Activated naive CD4-positive, alpha-beta T cell treated with anti-CD3 and anti-CD28 coated beads, Interleukin-2, amount 50 U/mL, for 24 hours (primary cell): ENCODE results near the gene EPS8L2.
A peak's percentile ranks its signal among the peaks of the same experiment; 100 is the strongest.

ENCODE experiments used
- H3K27ac Mint-ChIP-seq: one replicate; pipeline ENCODE4 v1.8.0; 2021; ENCODE audit warnings: mild to moderate bottlenecking, mixed read lengths
- H3K27me3 Mint-ChIP-seq: one replicate; pipeline ENCODE4 v1.8.0; 2021; ENCODE audit warnings: mixed read lengths
- H3K36me3 Mint-ChIP-seq: one replicate; pipeline ENCODE4 v1.8.0; 2021; ENCODE audit warnings: mixed read lengths
- H3K4me1 Mint-ChIP-seq: one replicate; pipeline ENCODE4 v1.8.0; 2021; ENCODE audit warnings: mixed read lengths
- H3K4me3 Mint-ChIP-seq: one replicate; pipeline ENCODE4 v1.8.0; 2021; ENCODE audit warnings: mild to moderate bottlenecking, mixed read lengths
- H3K9me3 Mint-ChIP-seq: one replicate; pipeline ENCODE4 v1.8.0; 2021; ENCODE audit warnings: mixed read lengths

Gene EPS8L2

GRCh38 chr11:747158-748006 is 41.4 kb downstream of the EPS8L2 start, which contains the start of gene TALDO1:
TALDO1 (plus strand) TSS chr11:747464; CDS start chr11:747482, 18 bp downstream.
- Mint-ChIP-seq H3K27me3 (no peaks in the 10 kb centered on the region), H3K36me3 (no peaks in the 10 kb centered on the region), H3K4me3 (peak within 1 kb of the TSS; percentile 90), H3K27ac (peak within 1 kb of the TSS; percentile 94), H3K4me1 (peaks cover 14% of the 10 kb centered on the region), H3K9me3 (no peaks in the 10 kb centered on the region)

- no peaks in the 10 kb centered on the region for H3K9me3 Mint-ChIP-seq
- H3K36me3 Mint-ChIP-seq: no peaks in the 10 kb centered on the region
- H3K27me3 Mint-ChIP-seq: no peaks in the 10 kb centered on the region
- H3K27ac Mint-ChIP-seq: peak overlapping the region; percentile 94
- peaks cover 18% of the 10 kb centered on the region for H3K4me1 Mint-ChIP-seq
- peak overlapping the region; percentile 90 for H3K4me3 Mint-ChIP-seq
These were observed 42.0 kb downstream of the EPS8L2 start for GRCh38 chr11:748007-748359.

- H3K9me3 Mint-ChIP-seq: no peaks in the 10 kb centered on the region
- H3K36me3 Mint-ChIP-seq: no peaks in the 10 kb centered on the region
- H3K27me3 Mint-ChIP-seq: no peaks in the 10 kb centered on the region
- H3K27ac Mint-ChIP-seq: peak overlapping the region; percentile 35
- H3K4me3 Mint-ChIP-seq: peak overlapping the region; percentile 70
- H3K4me1 Mint-ChIP-seq: peaks cover 18% of the 10 kb centered on the region
These were observed 43.7 kb downstream of the EPS8L2 start for GRCh38 chr11:749731-750130.

GRCh38 chr11:760236-760635 is 54.2 kb downstream of the EPS8L2 start:
- no peak overlapping the region for H3K4me3 Mint-ChIP-seq
- no peak overlapping the region for H3K27ac Mint-ChIP-seq
- no peaks in the 10 kb centered on the region for H3K27me3 Mint-ChIP-seq
- no peaks in the 10 kb centered on the region for H3K9me3 Mint-ChIP-seq
- H3K4me1 Mint-ChIP-seq: no peaks in the 10 kb centered on the region
- peaks cover 7% of the 10 kb centered on the region for H3K36me3 Mint-ChIP-seq

- no peaks in the 10 kb centered on the region for H3K4me1 Mint-ChIP-seq
- H3K36me3 Mint-ChIP-seq: peaks cover 7% of the 10 kb centered on the region
- no peak overlapping the region for H3K27ac Mint-ChIP-seq
- no peaks in the 10 kb centered on the region for H3K27me3 Mint-ChIP-seq
- H3K9me3 Mint-ChIP-seq: no peaks in the 10 kb centered on the region
- no peak overlapping the region for H3K4me3 Mint-ChIP-seq
These were observed 55.6 kb downstream of the EPS8L2 start for GRCh38 chr11:761526-762108.

GRCh38 chr11:762421-763072 is 56.5 kb downstream of the EPS8L2 start:
- H3K4me1 Mint-ChIP-seq: no peaks in the 10 kb centered on the region
- H3K4me3 Mint-ChIP-seq: no peak overlapping the region
- no peaks in the 10 kb centered on the region for H3K9me3 Mint-ChIP-seq
- peaks cover 3% of the 10 kb centered on the region for H3K36me3 Mint-ChIP-seq
- no peak overlapping the region for H3K27ac Mint-ChIP-seq
- H3K27me3 Mint-ChIP-seq: no peaks in the 10 kb centered on the region

- no peak overlapping the region for H3K4me3 Mint-ChIP-seq
- peaks cover 2% of the 10 kb centered on the region for H3K36me3 Mint-ChIP-seq
- H3K4me1 Mint-ChIP-seq: no peaks in the 10 kb centered on the region
- H3K9me3 Mint-ChIP-seq: no peaks in the 10 kb centered on the region
- H3K27ac Mint-ChIP-seq: no peak overlapping the region
- H3K27me3 Mint-ChIP-seq: no peaks in the 10 kb centered on the region
These were observed 57.0 kb downstream of the EPS8L2 start for GRCh38 chr11:763073-763463.

GRCh38 chr11:763549-764321 is 57.7 kb downstream of the EPS8L2 start:
- Mint-ChIP-seq H3K4me3 (no peak overlapping the region), H3K27me3 (no peaks in the 10 kb centered on the region), H3K27ac (no peak overlapping the region), H3K36me3 (peaks cover 2% of the 10 kb centered on the region), H3K9me3 (no peaks in the 10 kb centered on the region), H3K4me1 (no peaks in the 10 kb centered on the region)

GRCh38 chr11:764322-765024 is 58.4 kb downstream of the EPS8L2 start:
- Mint-ChIP-seq H3K4me1 (no peaks in the 10 kb centered on the region), H3K9me3 (no peaks in the 10 kb centered on the region), H3K4me3 (no peak overlapping the region), H3K27me3 (no peaks in the 10 kb centered on the region), H3K27ac (no peak overlapping the region), H3K36me3 (peaks cover 2% of the 10 kb centered on the region)

GRCh38 chr11:765025-765801 is 59.2 kb downstream of the EPS8L2 start:
- Mint-ChIP-seq H3K27me3 (no peaks in the 10 kb centered on the region), H3K4me1 (no peaks in the 10 kb centered on the region), H3K9me3 (no peaks in the 10 kb centered on the region), H3K4me3 (no peak overlapping the region), H3K27ac (no peak overlapping the region), H3K36me3 (peaks cover 2% of the 10 kb centered on the region)

GRCh38 chr11:765802-766091 is 59.7 kb downstream of the EPS8L2 start:
- Mint-ChIP-seq H3K4me1 (no peaks in the 10 kb centered on the region), H3K9me3 (no peaks in the 10 kb centered on the region), H3K36me3 (peaks cover 2% of the 10 kb centered on the region), H3K27me3 (no peaks in the 10 kb centered on the region), H3K27ac (no peak overlapping the region), H3K4me3 (no peak overlapping the region)

GRCh38 chr11:766106-766935 is 60.3 kb downstream of the EPS8L2 start:
- Mint-ChIP-seq H3K4me1 (no peaks in the 10 kb centered on the region), H3K36me3 (peaks cover 2% of the 10 kb centered on the region), H3K27ac (no peak overlapping the region), H3K4me3 (no peak overlapping the region), H3K27me3 (no peaks in the 10 kb centered on the region), H3K9me3 (no peaks in the 10 kb centered on the region)

- no peaks in the 10 kb centered on the region for H3K27me3 Mint-ChIP-seq
- H3K9me3 Mint-ChIP-seq: no peaks in the 10 kb centered on the region
- no peak overlapping the region for H3K27ac Mint-ChIP-seq
- H3K4me3 Mint-ChIP-seq: no peak overlapping the region
- peaks cover 2% of the 10 kb centered on the region for H3K36me3 Mint-ChIP-seq
- H3K4me1 Mint-ChIP-seq: no peaks in the 10 kb centered on the region
These were observed 60.8 kb downstream of the EPS8L2 start for GRCh38 chr11:766936-767210.

GRCh38 chr11:767238-767637 is 61.2 kb downstream of the EPS8L2 start:
- Mint-ChIP-seq H3K4me1 (no peaks in the 10 kb centered on the region), H3K9me3 (no peaks in the 10 kb centered on the region), H3K27me3 (no peaks in the 10 kb centered on the region), H3K36me3 (peaks cover 2% of the 10 kb centered on the region), H3K4me3 (no peak overlapping the region), H3K27ac (peak overlapping the region; percentile 35)
